ENCODE measurements around the gene SMIM43.

The SMIM43 gene

DNA sequence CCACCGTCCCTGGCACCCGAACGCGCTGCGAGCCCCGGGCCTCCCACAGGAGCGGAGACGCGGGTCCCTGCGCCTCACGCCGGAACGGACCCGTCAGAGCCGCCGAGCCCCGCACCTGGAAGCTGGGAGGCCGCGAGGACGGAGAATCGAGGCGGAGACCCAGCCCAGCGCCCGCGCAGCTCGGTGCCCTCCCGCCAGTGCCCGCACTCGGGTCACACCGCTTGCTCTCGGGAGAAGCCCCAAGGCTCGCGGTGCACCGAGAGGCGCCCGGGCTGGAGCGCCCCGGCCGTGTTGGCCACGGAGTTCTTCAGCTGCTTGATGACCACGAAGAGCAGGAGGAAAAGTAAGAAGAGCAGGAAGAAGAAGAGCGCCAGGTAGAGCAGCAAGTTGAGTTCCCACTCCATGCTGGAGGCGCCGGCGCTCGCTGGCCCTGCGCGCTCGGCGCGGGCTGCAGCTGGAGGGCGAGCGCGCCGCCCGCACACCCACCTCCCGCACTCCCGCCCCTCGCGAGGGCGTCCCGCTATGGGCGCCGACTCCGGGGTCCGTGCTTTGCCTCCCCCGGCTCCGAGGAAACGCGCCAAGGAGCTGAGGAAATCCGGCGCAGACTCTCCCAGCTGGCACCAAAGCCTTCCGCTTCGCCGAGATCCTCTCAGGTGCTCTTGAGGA lies at the start of gene SMIM43:
Gene SMIM43 (minus strand): TSS at position 463 of the 666 bp plus-strand sequence. CDS start 59 bp downstream, at position 404.
- no peak for DNase-seq

GRCh38 chr4:121814756-121815155 lies 49.8 kb upstream of the SMIM43 start:
- DNase-seq: no peak

DNA sequence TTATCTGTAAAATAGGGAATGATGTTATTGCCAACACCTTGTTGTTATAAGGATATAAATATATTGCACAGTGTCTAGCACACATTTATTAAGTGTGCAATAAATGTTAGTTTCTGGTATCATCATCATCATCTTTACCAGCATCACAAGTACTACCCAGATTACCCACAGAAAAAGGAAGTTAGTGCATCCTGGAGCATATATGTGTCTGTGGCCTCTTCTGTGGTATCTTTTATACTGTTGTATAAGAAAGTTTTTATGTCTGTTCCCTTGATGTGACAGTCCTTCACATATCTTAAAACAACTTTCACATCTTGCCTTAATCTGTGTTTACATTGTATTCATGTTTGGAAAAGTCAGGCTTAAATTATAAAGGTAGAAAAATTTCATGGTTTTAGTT lies 46.2 kb upstream of the SMIM43 start:
- DNase-seq: no peak

DNA sequence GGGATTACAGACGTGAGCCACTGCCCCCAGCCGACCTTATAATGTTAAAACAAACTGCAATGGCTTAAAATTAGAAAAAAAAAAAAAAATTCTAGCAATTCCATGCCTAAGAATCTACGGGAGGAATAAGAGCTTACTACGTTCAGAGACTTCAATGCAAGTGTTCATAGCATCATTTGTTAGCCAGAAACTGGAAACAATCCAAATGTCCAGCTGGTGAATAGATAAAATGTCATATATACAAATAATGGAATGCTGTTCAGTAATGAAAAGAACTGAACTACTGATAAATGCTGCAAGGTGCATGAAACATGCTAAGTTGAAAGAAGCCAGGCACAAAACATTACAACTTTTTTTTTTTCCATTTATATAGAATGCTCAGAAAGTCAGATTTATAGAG lies 41.4 kb upstream of the SMIM43 start:
- no peak for DNase-seq

GRCh38 chr4:121801715-121802075 lies 36.7 kb upstream of the SMIM43 start:
- DNase-seq: no peak

GRCh38 chr4:121800961-121801714 lies 36.2 kb upstream of the SMIM43 start, which contains the start of gene EXOSC9:
TSS of gene EXOSC9 (plus strand) at chr4:121801323. CDS start at chr4:121801425, 102 bp downstream.
- DNase-seq: peak; percentile 95

DNA sequence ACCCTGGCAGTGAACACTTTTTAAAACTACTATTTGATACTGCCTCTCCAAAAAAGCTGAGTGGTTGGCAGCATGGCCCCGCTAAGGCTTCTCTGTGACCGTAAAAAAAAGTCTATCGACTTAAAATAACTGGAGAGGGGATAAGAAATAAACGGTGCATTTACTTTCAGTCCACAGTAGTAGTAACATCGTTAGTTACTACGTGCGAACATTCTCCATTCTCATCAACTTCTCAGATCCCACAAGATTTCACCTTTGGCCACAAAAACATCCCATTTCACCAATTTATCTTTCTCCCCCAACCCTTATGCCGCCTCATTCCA lies 35.6 kb upstream of the SMIM43 start:
- no peak for DNase-seq

DNA sequence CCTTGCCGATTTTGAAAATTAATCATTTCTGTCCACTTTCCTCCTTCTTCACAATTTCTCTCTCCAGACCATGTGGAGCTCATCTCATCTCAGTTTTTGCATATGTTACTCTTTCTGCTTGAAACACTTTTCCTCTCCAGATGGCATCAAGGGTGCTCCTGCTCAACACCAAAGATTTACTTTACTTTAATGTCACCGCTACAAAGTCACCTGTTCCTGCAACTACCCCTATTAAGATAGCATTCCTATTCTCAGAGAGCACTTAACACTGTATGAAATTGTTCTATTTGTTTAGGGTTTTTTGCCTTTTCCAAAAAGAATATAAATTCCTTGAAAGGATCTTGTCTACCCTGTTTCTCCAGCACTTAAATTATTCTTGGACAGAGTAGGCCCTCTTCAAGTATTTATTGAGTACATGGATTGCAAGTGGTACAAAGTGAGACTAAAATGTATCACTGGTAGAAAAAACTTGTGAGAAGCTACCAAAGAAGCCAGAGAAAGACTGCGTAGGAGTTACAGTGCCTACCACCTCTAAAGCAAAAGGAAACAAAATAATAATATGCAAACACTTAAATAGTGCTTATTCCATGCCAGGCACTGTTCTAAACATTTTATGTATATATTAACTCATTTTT lies 35.0 kb upstream of the SMIM43 start:
- no peak for DNase-seq

- no peak for DNase-seq
These were observed 34.4 kb upstream of the SMIM43 start for GRCh38 chr4:121799208-121799823.

- no peak for DNase-seq
These were observed 31.3 kb upstream of the SMIM43 start for GRCh38 chr4:121796283-121796682.

- no peak for DNase-seq
These were observed 29.7 kb upstream of the SMIM43 start for GRCh38 chr4:121794505-121795188.

DNA sequence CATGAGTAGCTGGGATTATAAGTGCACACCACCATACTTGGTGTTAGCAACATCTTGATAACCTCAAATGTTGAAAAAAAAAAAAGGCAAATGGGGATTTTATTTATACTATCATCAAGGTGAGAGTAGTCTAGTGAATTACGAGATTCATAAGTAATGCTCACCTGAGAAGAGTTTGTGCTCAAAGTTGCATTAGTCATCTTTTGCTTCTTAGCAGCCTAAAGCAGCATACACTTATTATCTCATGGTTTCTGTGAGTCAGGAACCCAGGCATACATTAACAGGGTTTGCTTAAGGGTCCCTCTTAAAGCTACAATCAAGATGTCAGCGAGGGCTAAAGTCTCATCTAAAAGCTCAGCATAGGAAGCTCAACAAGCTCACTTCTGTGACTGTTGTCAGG lies 28.0 kb upstream of the SMIM43 start:
- DNase-seq: no peak

DNA sequence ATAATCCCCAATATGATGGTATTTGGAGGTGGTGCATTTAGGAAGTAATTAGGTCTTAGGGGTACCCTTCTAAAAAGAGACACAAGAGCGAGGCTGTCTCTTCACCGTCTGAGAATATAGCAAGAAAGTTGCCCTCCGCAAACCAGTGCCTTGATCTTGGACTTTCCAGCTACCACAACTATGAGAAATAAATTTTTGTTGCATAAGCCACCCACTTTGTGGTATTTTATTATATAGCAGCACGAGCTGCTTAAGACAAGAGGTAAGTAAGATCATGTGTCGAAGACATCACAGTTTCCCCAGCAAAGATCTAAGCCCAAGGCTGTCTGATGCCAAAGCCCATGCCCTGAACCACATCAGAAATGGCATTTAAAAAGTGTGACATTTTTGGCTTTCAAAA lies 26.5 kb upstream of the SMIM43 start:
- no peak for DNase-seq

- DNase-seq: no peak
These were observed 26.0 kb upstream of the SMIM43 start for GRCh38 chr4:121790976-121791375.

- DNase-seq: no peak
These were observed 25.2 kb upstream of the SMIM43 start for GRCh38 chr4:121789960-121790829.

GRCh38 chr4:121789455-121789854 lies 24.5 kb upstream of the SMIM43 start:
- no peak for DNase-seq

DNA sequence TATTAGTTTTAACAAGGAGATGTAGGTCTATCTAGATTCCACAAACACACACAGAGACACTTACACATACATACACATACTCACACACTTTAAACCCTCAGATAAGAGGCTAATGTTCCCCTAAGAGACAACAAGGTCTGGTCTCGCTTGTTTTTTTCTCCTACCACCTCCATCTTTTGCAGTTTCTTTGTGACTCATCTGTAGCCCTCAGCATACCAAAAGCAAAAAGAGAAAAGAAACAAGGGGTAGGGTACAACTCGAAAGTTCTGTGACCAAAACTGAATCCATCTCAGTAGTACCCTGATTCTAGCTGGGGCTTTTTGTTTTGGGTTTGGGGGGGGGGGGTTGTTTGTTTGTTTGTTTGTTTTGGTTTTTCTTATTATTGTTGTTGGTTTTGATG lies 23.9 kb upstream of the SMIM43 start:
- DNase-seq: no peak

DNA sequence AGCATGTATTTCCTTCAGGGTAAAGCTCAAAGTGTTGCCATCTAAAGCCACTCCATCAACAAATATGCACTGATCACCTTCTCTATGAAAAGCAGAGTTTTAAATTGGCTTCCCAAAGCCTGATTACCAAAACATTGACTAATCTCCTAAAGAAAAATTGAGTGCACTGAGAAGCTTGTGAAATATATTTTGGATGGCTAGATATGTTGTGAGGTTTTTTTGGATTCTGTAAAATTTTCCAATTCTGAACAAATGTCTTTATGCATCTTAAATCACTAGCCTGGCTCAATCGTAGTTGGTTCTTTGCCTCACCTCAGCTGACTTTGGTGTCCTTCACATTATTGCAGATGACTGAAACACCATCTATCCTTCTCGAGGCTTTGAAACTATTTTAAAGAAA lies 21.3 kb upstream of the SMIM43 start:
- no peak for DNase-seq

- DNase-seq: no peak
These were observed 20.5 kb upstream of the SMIM43 start for GRCh38 chr4:121785479-121785878.

GRCh38 chr4:121784975-121785374 lies 20.0 kb upstream of the SMIM43 start:
- no peak for DNase-seq

DNA sequence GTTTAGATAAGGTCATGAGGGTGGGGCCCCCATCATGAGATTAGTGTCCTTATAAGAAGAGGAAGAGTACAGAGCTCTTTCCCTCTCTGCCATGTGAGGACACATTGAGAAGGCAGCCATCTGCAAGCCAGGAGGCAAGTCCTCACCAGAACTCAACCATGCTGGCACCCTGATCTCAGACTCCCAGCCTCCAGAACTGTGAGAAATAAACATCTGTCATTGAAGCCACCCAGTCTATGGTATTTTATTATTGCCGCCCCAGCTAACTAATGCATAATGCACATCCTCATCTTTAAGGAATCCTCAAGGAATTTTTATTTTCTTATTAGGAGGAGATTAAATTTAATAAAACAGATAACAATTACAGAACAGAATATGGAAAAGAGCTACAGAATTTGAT lies 19.4 kb upstream of the SMIM43 start:
- no peak for DNase-seq

GRCh38 chr4:121783210-121783609 lies 18.2 kb upstream of the SMIM43 start:
- DNase-seq: no peak

Data from stimulated activated CD4-positive, alpha-beta T cell treated with anti-CD3 and anti-CD28 coated beads, Interleukin-12 subunit alpha, Interleukin-12 subunit beta, amount 100 ng/mL, for 4 hours (primary cell).